Hepatocyte (in vitro differentiated cells): ENCODE results near the gene DCDC2. TPM values are rescaled to one million over a fixed set of nuclear protein-coding genes. Genes with fewer than 3 reads are reported as not detected.

ENCODE experiments used
- DNase-seq: peaks from one replicate; pipeline ENCODE4 v3.0.0-alpha.2; 2016; ENCODE audit warnings: low spot score
- H2AFZ ChIP-seq: fragments of 200-600 bp; sonication (generic); 2 replicates; pipeline ENCODE4 v1.6.0; 2016; ENCODE audit warnings: antibody characterized with exemption, mild to moderate bottlenecking
- H3K27ac ChIP-seq: fragments of 200-600 bp; sonication (generic); 2 replicates; pipeline ENCODE4 v1.5.1; 2016; ENCODE audit warnings: mild to moderate bottlenecking
- H3K27me3 ChIP-seq: fragments of 200-600 bp; sonication (generic); 2 replicates; pipeline ENCODE4 v1.6.1; 2016
- H3K36me3 ChIP-seq: fragments of 200-600 bp; sonication (generic); replicated peaks from 2 replicates; pipeline ENCODE4 v1.5.1; 2016; ENCODE audit warnings: low read depth; ENCODE audit not compliant: insufficient read depth
- H3K4me1 ChIP-seq: fragments of 200-600 bp; sonication (generic); 2 replicates; pipeline ENCODE4 v1.5.1; 2016; ENCODE audit warnings: mild to moderate bottlenecking, moderate library complexity; ENCODE audit not compliant: insufficient read depth
- H3K4me2 ChIP-seq: fragments of 200-600 bp; sonication (generic); 2 replicates; pipeline ENCODE4 v1.6.0; 2016
- H3K4me3 ChIP-seq: fragments of 200-600 bp; sonication (generic); 2 replicates; pipeline ENCODE4 v1.5.1; 2016; ENCODE audit warnings: mild to moderate bottlenecking
- H3K79me2 ChIP-seq: fragments of 200-600 bp; sonication (generic); 2 replicates; pipeline ENCODE4 v1.6.0; 2017; ENCODE audit warnings: mild to moderate bottlenecking
- H3K9me2 ChIP-seq: fragments of 200-600 bp; sonication (generic); replicated peaks from 2 replicates; pipeline ENCODE4 v1.6.0; 2017; ENCODE audit warnings: mild to moderate bottlenecking; ENCODE audit not compliant: insufficient read depth
- H3K9me3 ChIP-seq: fragments of 200-600 bp; sonication (generic); 2 replicates; pipeline ENCODE4 v1.5.1; 2016; ENCODE audit warnings: low read depth, mild to moderate bottlenecking
- H4K20me1 ChIP-seq: fragments of 200-600 bp; sonication (generic); 2 replicates; pipeline ENCODE4 v1.6.0; 2016; ENCODE audit warnings: mild to moderate bottlenecking; ENCODE audit not compliant: insufficient read depth, poor library complexity, severe bottlenecking
- EZH2 ChIP-seq: fragments of 200-600 bp; sonication (generic); IDR thresholded peaks from 2 replicates; pipeline ENCODE4 v1.6.1; 2016; ENCODE audit warnings: antibody characterized with exemption, mild to moderate bottlenecking, borderline replicate concordance
- EZH2phosphoT487 ChIP-seq: fragments of 200-600 bp; sonication (generic); IDR thresholded peaks from one replicate; pipeline ENCODE4 v1.6.1; 2018; ENCODE audit warnings: antibody characterized with exemption, mild to moderate bottlenecking, low read depth, moderate library complexity; ENCODE audit not compliant: unreplicated experiment, severe bottlenecking
- WGBS: methylation state at CpG from one replicate; pipeline ENCODE4 v1.1.6; 2016; ENCODE audit warnings: low lambda C conversion rate; ENCODE audit errors: missing lambda C conversion rate; 5-methylcytosine and 5-hydroxymethylcytosine counted together
- polyA plus RNA-seq: library from polyadenylated mRNA; unstranded; fragments of >200 nt; fragmentation: Nextera tagmentation; extraction: Ambion mirVana; gene quantifications from 2 replicates; pipeline ENCODE4 v1.2.1, GENCODE V29; 2016
- total RNA-seq: library from RNA; depleted of rRNA; stranded (reverse); fragments of >200 nt; gene quantifications from 2 replicates; pipeline ENCODE4 v1.2.3, GENCODE V29; 2014
- TF ChIP-seq, protein P1 (sequence below): fragments of 200-600 bp; sonication (generic); IDR thresholded peaks from 2 replicates; pipeline ENCODE4 v1.5.1; 2016; ENCODE audit warnings: antibody characterized with exemption, mild to moderate bottlenecking; ENCODE audit not compliant: poor library complexity

DCDC2 gene
- total and polyA plus RNA-seq, 2 experiments from 2014 or later, result 2.7 to 4.7 TPM

- no peak overlapping the region for H3K4me2 ChIP-seq
- no peaks in the 10 kb centered on the region for H3K9me2 ChIP-seq
- no peaks in the 10 kb centered on the region for H3K79me2 ChIP-seq
- H3K36me3 ChIP-seq, result no peaks in the 10 kb centered on the region
- no peak for DNase-seq
- TF ChIP-seq EZH2phosphoT487 (no peak), EZH2 (no peak)
- TF ChIP-seq, protein P1, sequence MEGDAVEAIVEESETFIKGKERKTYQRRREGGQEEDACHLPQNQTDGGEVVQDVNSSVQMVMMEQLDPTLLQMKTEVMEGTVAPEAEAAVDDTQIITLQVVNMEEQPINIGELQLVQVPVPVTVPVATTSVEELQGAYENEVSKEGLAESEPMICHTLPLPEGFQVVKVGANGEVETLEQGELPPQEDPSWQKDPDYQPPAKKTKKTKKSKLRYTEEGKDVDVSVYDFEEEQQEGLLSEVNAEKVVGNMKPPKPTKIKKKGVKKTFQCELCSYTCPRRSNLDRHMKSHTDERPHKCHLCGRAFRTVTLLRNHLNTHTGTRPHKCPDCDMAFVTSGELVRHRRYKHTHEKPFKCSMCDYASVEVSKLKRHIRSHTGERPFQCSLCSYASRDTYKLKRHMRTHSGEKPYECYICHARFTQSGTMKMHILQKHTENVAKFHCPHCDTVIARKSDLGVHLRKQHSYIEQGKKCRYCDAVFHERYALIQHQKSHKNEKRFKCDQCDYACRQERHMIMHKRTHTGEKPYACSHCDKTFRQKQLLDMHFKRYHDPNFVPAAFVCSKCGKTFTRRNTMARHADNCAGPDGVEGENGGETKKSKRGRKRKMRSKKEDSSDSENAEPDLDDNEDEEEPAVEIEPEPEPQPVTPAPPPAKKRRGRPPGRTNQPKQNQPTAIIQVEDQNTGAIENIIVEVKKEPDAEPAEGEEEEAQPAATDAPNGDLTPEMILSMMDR, result no peak
- 92% methylated on average over 2 of the region's 2 CpGs for WGBS
- no peak overlapping the region for H3K4me3 ChIP-seq
- no peaks in the 10 kb centered on the region for H4K20me1 ChIP-seq
- no peaks in the 10 kb centered on the region for H3K4me1 ChIP-seq
- no peaks in the 10 kb centered on the region for H3K9me3 ChIP-seq
- H3K27ac ChIP-seq, result no peak overlapping the region
- H2AFZ ChIP-seq, result no peak overlapping the region
- H3K27me3 ChIP-seq, result peaks cover 2% of the 10 kb centered on the region
Observed at GRCh38 chr6:24225838-24226237, 132.0 kb downstream of the DCDC2 start.

- no peaks in the 10 kb centered on the region for H3K9me2 ChIP-seq
- H3K4me2 ChIP-seq, result no peak overlapping the region
- no peak overlapping the region for H2AFZ ChIP-seq
- no peak for TF ChIP-seq EZH2phosphoT487
- TF ChIP-seq EZH2, result no peak
- TF ChIP-seq, protein P1, result no peak
- H3K79me2 ChIP-seq, result no peaks in the 10 kb centered on the region
- no peaks in the 10 kb centered on the region for H4K20me1 ChIP-seq
- no peaks in the 10 kb centered on the region for H3K9me3 ChIP-seq
- H3K27ac ChIP-seq, result no peak overlapping the region
- H3K27me3 ChIP-seq, result peaks cover 2% of the 10 kb centered on the region
- H3K36me3 ChIP-seq, result no peaks in the 10 kb centered on the region
- H3K4me1 ChIP-seq, result no peaks in the 10 kb centered on the region
- DNase-seq, result no peak
- H3K4me3 ChIP-seq, result no peak overlapping the region
- 71% methylated on average over 7 of the region's 7 CpGs for WGBS
Observed at GRCh38 chr6:24223115-24223919, 134.5 kb downstream of the DCDC2 start.

DNA sequence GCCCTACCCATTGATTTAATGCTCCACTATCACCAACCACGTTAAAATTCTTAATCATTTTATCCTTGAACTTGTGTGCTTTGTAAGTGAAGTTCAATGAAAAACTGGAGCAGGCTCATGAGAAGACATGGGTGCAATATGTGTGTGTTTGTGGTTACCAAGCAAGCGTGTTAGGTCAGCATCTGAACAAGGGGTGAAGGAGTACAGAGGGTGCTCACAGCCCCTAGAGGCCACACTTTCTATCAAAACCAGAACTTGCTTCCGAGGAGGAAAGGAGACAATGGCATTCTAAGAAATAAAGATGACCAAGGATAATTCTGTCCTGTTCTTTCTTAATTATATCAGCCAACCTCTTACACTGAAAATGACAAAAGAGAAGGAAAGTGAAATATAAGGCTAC is 138.2 kb downstream of the DCDC2 start:
- no peak for TF ChIP-seq EZH2phosphoT487
- TF ChIP-seq EZH2, result no peak
- TF ChIP-seq, protein P1, result no peak
- Histone ChIP-seq H2AFZ (no peak overlapping the region), H3K27ac (no peak overlapping the region), H4K20me1 (no peaks in the 10 kb centered on the region), H3K9me3 (no peaks in the 10 kb centered on the region), H3K4me1 (no peaks in the 10 kb centered on the region), H3K4me3 (no peak overlapping the region), H3K79me2 (no peaks in the 10 kb centered on the region), H3K9me2 (no peaks in the 10 kb centered on the region), H3K36me3 (no peaks in the 10 kb centered on the region), H3K4me2 (no peak overlapping the region), H3K27me3 (no peaks in the 10 kb centered on the region)
- DNase-seq, result no peak
- 78% methylated on average over 3 of the region's 3 CpGs for whole genome bisulfite sequencing
